Vagina (tissue), 2 donors: ENCODE measurements around the gene SLC26A6.

ENCODE experiments used
- POLR2A ChIP-seq, 2 donors: fragments of 450-650 bp; IDR thresholded peaks; one replicate each; pipeline ENCODE4 v1.6.1; 2017; ENCODE audit warnings: antibody characterized with exemption in 2 of 2, mild to moderate bottlenecking in 2 of 2, moderate library complexity in 2 of 2
- POLR2AphosphoS5 ChIP-seq, 2 donors: sonication (generic); formaldehyde crosslinking; IDR thresholded peaks; one replicate each; pipeline ENCODE4 v1.9.0; 2017; ENCODE audit warnings: antibody characterized with exemption in 2 of 2, mild to moderate bottlenecking in 2 of 2, low read depth in 1 of 2; ENCODE audit not compliant: insufficient read depth in 1 of 2
- TF ChIP-seq, protein P1 (sequence below), 3 experiments: fragments of 450-650 bp in 2 of 3; fragments of 200-600 bp in 1 of 3; sonication (generic) in 1 of 3; IDR thresholded peaks; one replicate each; pipeline ENCODE4 v1.5.1; 2017 to 2019; ENCODE audit warnings: antibody characterized with exemption in 3 of 3, mild to moderate bottlenecking in 2 of 3, moderate library complexity in 2 of 3

DNA sequence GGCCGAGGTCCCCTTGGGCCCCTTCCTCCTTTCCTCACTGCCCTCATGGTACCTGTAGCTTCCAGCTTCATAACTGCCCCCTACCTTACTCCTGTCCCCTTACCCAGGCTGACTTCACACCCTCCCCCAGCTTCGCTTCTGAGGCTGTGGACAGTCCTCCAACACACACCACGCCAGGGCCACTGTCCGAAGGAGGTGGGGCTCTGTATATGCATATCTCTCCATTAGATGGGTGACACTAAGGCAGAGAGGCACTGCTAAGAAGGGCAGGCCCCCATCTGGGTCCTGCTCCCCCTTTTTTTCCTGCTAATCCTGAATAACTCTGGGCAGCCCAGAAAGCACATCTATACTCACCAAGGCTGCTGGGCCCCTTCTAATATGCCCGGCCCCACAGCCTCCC, 39.1 kb downstream of the SLC26A6 start:
- TF ChIP-seq POLR2A (IDR thresholded peaks at IDR 0.05) (no peak), POLR2AphosphoS5 (IDR thresholded peaks at IDR 0.05; ENCODE audit: insufficient read depth in 1 of 2, low read depth in 1 of 2) (no peak)
- TF ChIP-seq, protein P1, sequence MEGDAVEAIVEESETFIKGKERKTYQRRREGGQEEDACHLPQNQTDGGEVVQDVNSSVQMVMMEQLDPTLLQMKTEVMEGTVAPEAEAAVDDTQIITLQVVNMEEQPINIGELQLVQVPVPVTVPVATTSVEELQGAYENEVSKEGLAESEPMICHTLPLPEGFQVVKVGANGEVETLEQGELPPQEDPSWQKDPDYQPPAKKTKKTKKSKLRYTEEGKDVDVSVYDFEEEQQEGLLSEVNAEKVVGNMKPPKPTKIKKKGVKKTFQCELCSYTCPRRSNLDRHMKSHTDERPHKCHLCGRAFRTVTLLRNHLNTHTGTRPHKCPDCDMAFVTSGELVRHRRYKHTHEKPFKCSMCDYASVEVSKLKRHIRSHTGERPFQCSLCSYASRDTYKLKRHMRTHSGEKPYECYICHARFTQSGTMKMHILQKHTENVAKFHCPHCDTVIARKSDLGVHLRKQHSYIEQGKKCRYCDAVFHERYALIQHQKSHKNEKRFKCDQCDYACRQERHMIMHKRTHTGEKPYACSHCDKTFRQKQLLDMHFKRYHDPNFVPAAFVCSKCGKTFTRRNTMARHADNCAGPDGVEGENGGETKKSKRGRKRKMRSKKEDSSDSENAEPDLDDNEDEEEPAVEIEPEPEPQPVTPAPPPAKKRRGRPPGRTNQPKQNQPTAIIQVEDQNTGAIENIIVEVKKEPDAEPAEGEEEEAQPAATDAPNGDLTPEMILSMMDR (IDR thresholded peaks at IDR 0.05): no peak
